K562 (cell line): ENCODE results near the gene IPO7. TPM values are rescaled to one million over a fixed set of nuclear protein-coding genes. Genes with fewer than 3 reads are reported as not detected.
A peak's percentile ranks its signal among the peaks of the same experiment; 100 is the strongest.

Experiments used
- ATAC-seq: fragments of 200-7000 bp; cut with Tn5 transposase; 3 replicates; pipeline ENCODE4 v1.9.1; 2020; ENCODE audit warnings: moderate library complexity
- BruUV-seq: library from RNA; stranded (reverse); fragments of 400-500 nt; replicated peaks from 2 replicates; lab custom pipeline; 2021; lab: Mats Ljungman, UMichigan
- CTCF ChIA-PET: fragments of 300-600 bp; formaldehyde crosslinking; extraction: SDS; loops from one replicate; lab custom pipeline; 2021; ENCODE audit warnings: low intra/inter-chr PET ratio; lab: Yijun Ruan, JAX
- POLR2A ChIA-PET: fragments of 300-600, 350-650 bp; sonication (Branson Sonifier 250); formaldehyde crosslinking; extraction: SDS; loops from one replicate; lab custom pipeline; 2021; ENCODE audit warnings: antibody characterized with exemption, inconsistent platforms; lab: Yijun Ruan, JAX
- DNase-seq, 4 experiments: peaks; one replicate each; pipeline versions ENCODE4 v3.0.0 to v3.0.0-alpha.2; 2011 to 2018; ENCODE audit warnings: low spot score in 3 of 4, mixed read lengths in 3 of 4; ENCODE audit errors: extremely low read depth in 1 of 4
- FAIRE-seq: peaks from 2 replicates; lab custom pipeline; 2011; peaks lifted over from hg19 to GRCh38; lab: Jason Lieb, UNC
- H2AFZ ChIP-seq: 2 replicates; pipeline ENCODE4 v1.6.0; 2011; ENCODE audit warnings: low read depth, low read length, control low read depth, inconsistent platforms
- H3K27ac ChIP-seq: fragments of 200-600 bp; 3 replicates; pipeline ENCODE4 v1.8.0; 2011; ENCODE audit warnings: low read depth, mild to moderate bottlenecking, control low read depth, inconsistent platforms, low read length, moderate library complexity, mixed read lengths; ENCODE audit errors: extremely low read depth
- H3K27me3 ChIP-seq, 2 experiments: fragments of 300-600 bp in 1 of 2; 2 replicates in 1 of 2; 3 replicates in 1 of 2; pipeline versions ENCODE4 v1.6.0 to v1.8.0; 2011; ENCODE audit warnings: inconsistent platforms in 2 of 2, low read length in 2 of 2, mild to moderate bottlenecking in 1 of 2, mixed read lengths in 1 of 2, moderate library complexity in 1 of 2; ENCODE audit not compliant: control insufficient read depth in 2 of 2, insufficient read depth in 2 of 2
- H3K36me3 ChIP-seq: fragments of 300-600 bp; 3 replicates; pipeline ENCODE4 v1.8.0; 2011; ENCODE audit warnings: mild to moderate bottlenecking, low read length, inconsistent platforms; ENCODE audit not compliant: control insufficient read depth, insufficient read depth
- H3K4me1 ChIP-seq, 2 experiments: fragments of 200-600 bp in 1 of 2; replicated peaks in 1 of 2; 2 replicates in 1 of 2; 3 replicates in 1 of 2; pipeline versions ENCODE4 v1.5.1 to v1.8.0; 2011; ENCODE audit warnings: inconsistent platforms in 2 of 2, low read length in 2 of 2, mild to moderate bottlenecking in 1 of 2, mixed read lengths in 1 of 2, moderate library complexity in 1 of 2; ENCODE audit not compliant: control insufficient read depth in 2 of 2, insufficient read depth in 2 of 2
- H3K4me2 ChIP-seq: 2 replicates; pipeline ENCODE4 v1.6.1; 2011; ENCODE audit warnings: low read length, control low read depth, inconsistent platforms, mixed read lengths; ENCODE audit not compliant: insufficient read depth
- H3K4me3 ChIP-seq: fragments of 200-600 bp; sonication (generic), shearing (Covaris generic); 2 replicates; pipeline ENCODE4 v1.5.1; 2016; ENCODE audit warnings: control low read depth, inconsistent platforms
- H3K79me2 ChIP-seq: fragments of 200-600 bp; 3 replicates; pipeline ENCODE4 v1.8.0; 2011; ENCODE audit warnings: low read length, inconsistent platforms; ENCODE audit not compliant: control insufficient read depth, insufficient read depth
- H3K9ac ChIP-seq, 2 experiments: 2 replicates each; pipeline versions ENCODE4 v1.6.0 to v1.6.1; 2011; ENCODE audit warnings: low read depth in 2 of 2, low read length in 2 of 2, control low read depth in 1 of 2, inconsistent platforms in 1 of 2, mild to moderate bottlenecking in 1 of 2, mixed read lengths in 1 of 2; ENCODE audit not compliant: insufficient read depth in 1 of 2
- H3K9me1 ChIP-seq: one replicate; pipeline ENCODE4 v1.6.0; 2011; ENCODE audit warnings: inconsistent platforms, mild to moderate bottlenecking, low read length, moderate library complexity; ENCODE audit not compliant: control insufficient read depth, insufficient read depth
- H3K9me3 ChIP-seq: replicated peaks from 2 replicates; pipeline ENCODE4 v1.5.1; 2011; ENCODE audit warnings: low read depth, low read length, inconsistent platforms; ENCODE audit not compliant: control insufficient read depth, insufficient read depth
- H4K20me1 ChIP-seq: replicated peaks from 2 replicates; pipeline ENCODE4 v1.6.1; 2011; ENCODE audit warnings: low read length, inconsistent platforms, mixed read lengths; ENCODE audit not compliant: control insufficient read depth, insufficient read depth
- CHD1 ChIP-seq: fragments of 200-600 bp; sonication (generic); IDR thresholded peaks from one replicate; pipeline ENCODE4 v1.6.1; 2012; ENCODE audit warnings: mild to moderate bottlenecking, moderate library complexity, low read length, inconsistent platforms
- MAFG ChIP-seq: fragments of 450-650 bp; conservative IDR thresholded peaks from 2 replicates; pipeline ENCODE4 v1.6.1; 2016; ENCODE audit warnings: missing genetic modification characterization, missing compliant biosample characterization
- POLR2G ChIP-seq: fragments of 200-400 bp; formaldehyde crosslinking; IDR thresholded peaks from 2 replicates; pipeline ENCODE4 v1.6.1; 2017; ENCODE audit warnings: low read depth, mild to moderate bottlenecking, antibody characterized with exemption, low read length, moderate library complexity
- SMARCA5 ChIP-seq: fragments of 450-650 bp; IDR thresholded peaks from 2 replicates; pipeline ENCODE4 v1.6.1; 2016
- THRAP3 ChIP-seq: fragments of 450-650 bp; IDR thresholded peaks from 2 replicates; pipeline ENCODE4 v1.6.1; 2016; ENCODE audit warnings: mild to moderate bottlenecking, inconsistent platforms, borderline replicate concordance
- ZNF384 ChIP-seq: IDR thresholded peaks from 2 replicates; pipeline ENCODE4 v1.6.1; 2012; ENCODE audit warnings: low read depth, low read length, improper control_type of control experiment
- WGBS: fragments of 100-300 bp; shearing (Covaris generic); methylation state at CpG from one replicate; pipeline ENCODE4 v1.1.6; 2016; ENCODE audit warnings: low coverage, mixed read lengths; ENCODE audit not compliant: insufficient coverage; ENCODE audit errors: missing lambda C conversion rate; 5-methylcytosine and 5-hydroxymethylcytosine counted together
- in situ Hi-C: fragments of 300-500 bp; cut with MboI; formaldehyde crosslinking; loops from 4 replicates; pipeline ENCODE4 v1.15.0; 2018; ENCODE audit warnings: inconsistent platforms, mixed read lengths
- intact Hi-C: fragments of 100-400 bp; cut with micrococcal nuclease; formaldehyde crosslinking; loops from 2 replicates; pipeline ENCODE4 v1.14.2; 2022
- polyA plus RNA-seq, 8 experiments: library from polyadenylated mRNA; depleted of rRNA in 4 of 8; stranded (reverse) in 5 of 8; unstranded in 3 of 8; fragments of >200 nt; fragmentation: Nextera tagmentation in 2 of 8; fragmentation: Illumina TruSeq in 1 of 8; extraction: Ambion mirVana in 2 of 8; extraction: Trizol in 1 of 8; gene quantifications; 2 replicates each; pipeline versions ENCODE4 v1.2.1 to v1.2.3, GENCODE V29; 2011 to 2014; ENCODE audit warnings: inconsistent platforms in 1 of 8, missing spikeins in 1 of 8
- total RNA-seq, 7 experiments: library from RNA; depleted of rRNA in 6 of 7; stranded (reverse); fragments of >200 nt in 6 of 7; fragmentation: Illumina TruSeq in 2 of 7; extraction: Trizol in 2 of 7; gene quantifications; 2 replicates each; pipeline versions ENCODE4 v1.2.1 to v1.2.3, GENCODE V29; 2011 to 2021; ENCODE audit warnings: low replicate concordance in 1 of 7
- TF ChIP-seq, protein P1 (sequence below), 2 experiments: fragments of 450-650 bp in 1 of 2; sonication (generic) in 1 of 2; formaldehyde crosslinking in 1 of 2; IDR thresholded peaks; 2 replicates each; pipeline versions ENCODE4 v1.7.1 to v1.9.0; 2016 to 2022; ENCODE audit warnings: inconsistent platforms in 1 of 2, mild to moderate bottlenecking in 1 of 2, missing genetic modification reagents in 1 of 2
- TF ChIP-seq, protein P2 (sequence below), 2 experiments: fragments of 450-650 bp; IDR thresholded peaks; 2 replicates each; pipeline ENCODE4 v1.6.1; 2018; ENCODE audit warnings: mild to moderate bottlenecking in 2 of 2, low read depth in 1 of 2; ENCODE audit not compliant: partially characterized antibody in 2 of 2

Gene IPO7
- total and polyA plus RNA-seq, 9 of the 15 experiments (the other 6 are each of a cell fraction or from before 2014, with no cell fraction given): 23.6 to 138 (median 110) TPM

DNA sequence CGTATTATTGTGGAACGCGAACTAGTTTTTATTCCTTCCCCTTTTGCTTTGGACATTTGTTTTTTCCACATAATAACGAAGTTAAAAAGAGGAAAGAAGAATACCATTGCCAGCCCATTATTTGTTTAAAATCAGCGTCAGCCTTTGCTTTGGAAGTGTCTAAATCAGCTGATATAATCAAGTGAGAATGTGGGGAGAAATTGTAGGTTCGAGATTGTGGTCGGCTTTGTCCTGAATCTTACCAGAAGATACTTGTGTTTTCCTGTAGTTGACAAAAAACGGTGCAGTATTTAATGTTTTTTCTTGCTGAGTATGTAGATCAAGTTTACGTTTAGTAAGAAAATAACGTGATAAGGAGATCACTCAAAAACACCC, 77.3 kb downstream of the IPO7 start:
- ChIA-PET CTCF (interaction anchor here (0.6 kb wide), 1 partner anchor 152 kb away, joined by 3 read pairs; no protein-coding TSS in a partner anchor), POLR2A (interaction anchor here (0.7 to 4.6 kb wide), 23 partner anchors 8 to 366 kb away, joined by 3 to 45 read pairs (median 6); partner anchors contain the start of genes DENND5A, IPO7, TMEM41B and WEE1)
- Histone ChIP-seq H3K4me2 (peak overlapping the region; percentile 74), H3K9ac (peak overlapping the region; percentile 93 to 96; a peak in 3 of 4 replicates), H3K9me3 (no peaks in the 10 kb centered on the region), H3K9me1 (no peaks in the 10 kb centered on the region), H3K27me3 (no peaks in the 10 kb centered on the region), H3K4me1 (peaks cover 13 to 15% of the 10 kb centered on the region in 2 experiments; a peak in 4 of 5 replicates), H3K79me2 (peaks cover 58% of the 10 kb centered on the region), H3K4me3 (peak overlapping the region; percentile 79), H4K20me1 (no peaks in the 10 kb centered on the region), H3K36me3 (0 out of 3 replicates have a peak, but pooled peaks cover 2% of the 10 kb centered on the region), H3K27ac (peak overlapping the region; percentile 96), H2AFZ (no peak overlapping the region)
- WGBS: 0% methylated on average over 10 of the region's 10 CpGs
- in situ Hi-C loops (no loop called here), intact Hi-C loops (loop anchor here (5.0 to 10.0 kb wide), 2 partner anchors 113 to 151 kb away; partner anchors contain the start of gene WEE1)
- TSS peak; percentile 82 for BruUV-seq
- no peak for ATAC-seq
- FAIRE-seq: no peak
- peak in 1 of 4 experiments; percentile 34 for DNase-seq
- TF ChIP-seq THRAP3 (0 out of 2 replicates have a peak, but pooled peaks have one; percentile 20), SMARCA5 (no peak), POLR2G (no peak), MAFG (tag) (peak; percentile 22; the same call in 1 of the 2 replicates), ZNF384 (no peak), CHD1 (peak; percentile 83)
- TF ChIP-seq, protein P1, sequence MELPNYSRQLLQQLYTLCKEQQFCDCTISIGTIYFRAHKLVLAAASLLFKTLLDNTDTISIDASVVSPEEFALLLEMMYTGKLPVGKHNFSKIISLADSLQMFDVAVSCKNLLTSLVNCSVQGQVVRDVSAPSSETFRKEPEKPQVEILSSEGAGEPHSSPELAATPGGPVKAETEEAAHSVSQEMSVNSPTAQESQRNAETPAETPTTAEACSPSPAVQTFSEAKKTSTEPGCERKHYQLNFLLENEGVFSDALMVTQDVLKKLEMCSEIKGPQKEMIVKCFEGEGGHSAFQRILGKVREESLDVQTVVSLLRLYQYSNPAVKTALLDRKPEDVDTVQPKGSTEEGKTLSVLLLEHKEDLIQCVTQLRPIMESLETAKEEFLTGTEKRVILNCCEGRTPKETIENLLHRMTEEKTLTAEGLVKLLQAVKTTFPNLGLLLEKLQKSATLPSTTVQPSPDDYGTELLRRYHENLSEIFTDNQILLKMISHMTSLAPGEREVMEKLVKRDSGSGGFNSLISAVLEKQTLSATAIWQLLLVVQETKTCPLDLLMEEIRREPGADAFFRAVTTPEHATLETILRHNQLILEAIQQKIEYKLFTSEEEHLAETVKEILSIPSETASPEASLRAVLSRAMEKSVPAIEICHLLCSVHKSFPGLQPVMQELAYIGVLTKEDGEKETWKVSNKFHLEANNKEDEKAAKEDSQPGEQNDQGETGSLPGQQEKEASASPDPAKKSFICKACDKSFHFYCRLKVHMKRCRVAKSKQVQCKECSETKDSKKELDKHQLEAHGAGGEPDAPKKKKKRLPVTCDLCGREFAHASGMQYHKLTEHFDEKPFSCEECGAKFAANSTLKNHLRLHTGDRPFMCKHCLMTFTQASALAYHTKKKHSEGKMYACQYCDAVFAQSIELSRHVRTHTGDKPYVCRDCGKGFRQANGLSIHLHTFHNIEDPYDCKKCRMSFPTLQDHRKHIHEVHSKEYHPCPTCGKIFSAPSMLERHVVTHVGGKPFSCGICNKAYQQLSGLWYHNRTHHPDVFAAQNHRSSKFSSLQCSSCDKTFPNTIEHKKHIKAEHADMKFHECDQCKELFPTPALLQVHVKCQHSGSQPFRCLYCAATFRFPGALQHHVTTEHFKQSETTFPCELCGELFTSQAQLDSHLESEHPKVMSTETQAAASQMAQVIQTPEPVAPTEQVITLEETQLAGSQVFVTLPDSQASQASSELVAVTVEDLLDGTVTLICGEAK (IDR thresholded peaks at IDR 0.05): 0 out of 2 replicates have a peak, but pooled peaks have one; percentile 50
- TF ChIP-seq, protein P1 (CRISPR knock-in tag; IDR thresholded peaks at IDR 0.05): no peak
- TF ChIP-seq, protein P2, sequence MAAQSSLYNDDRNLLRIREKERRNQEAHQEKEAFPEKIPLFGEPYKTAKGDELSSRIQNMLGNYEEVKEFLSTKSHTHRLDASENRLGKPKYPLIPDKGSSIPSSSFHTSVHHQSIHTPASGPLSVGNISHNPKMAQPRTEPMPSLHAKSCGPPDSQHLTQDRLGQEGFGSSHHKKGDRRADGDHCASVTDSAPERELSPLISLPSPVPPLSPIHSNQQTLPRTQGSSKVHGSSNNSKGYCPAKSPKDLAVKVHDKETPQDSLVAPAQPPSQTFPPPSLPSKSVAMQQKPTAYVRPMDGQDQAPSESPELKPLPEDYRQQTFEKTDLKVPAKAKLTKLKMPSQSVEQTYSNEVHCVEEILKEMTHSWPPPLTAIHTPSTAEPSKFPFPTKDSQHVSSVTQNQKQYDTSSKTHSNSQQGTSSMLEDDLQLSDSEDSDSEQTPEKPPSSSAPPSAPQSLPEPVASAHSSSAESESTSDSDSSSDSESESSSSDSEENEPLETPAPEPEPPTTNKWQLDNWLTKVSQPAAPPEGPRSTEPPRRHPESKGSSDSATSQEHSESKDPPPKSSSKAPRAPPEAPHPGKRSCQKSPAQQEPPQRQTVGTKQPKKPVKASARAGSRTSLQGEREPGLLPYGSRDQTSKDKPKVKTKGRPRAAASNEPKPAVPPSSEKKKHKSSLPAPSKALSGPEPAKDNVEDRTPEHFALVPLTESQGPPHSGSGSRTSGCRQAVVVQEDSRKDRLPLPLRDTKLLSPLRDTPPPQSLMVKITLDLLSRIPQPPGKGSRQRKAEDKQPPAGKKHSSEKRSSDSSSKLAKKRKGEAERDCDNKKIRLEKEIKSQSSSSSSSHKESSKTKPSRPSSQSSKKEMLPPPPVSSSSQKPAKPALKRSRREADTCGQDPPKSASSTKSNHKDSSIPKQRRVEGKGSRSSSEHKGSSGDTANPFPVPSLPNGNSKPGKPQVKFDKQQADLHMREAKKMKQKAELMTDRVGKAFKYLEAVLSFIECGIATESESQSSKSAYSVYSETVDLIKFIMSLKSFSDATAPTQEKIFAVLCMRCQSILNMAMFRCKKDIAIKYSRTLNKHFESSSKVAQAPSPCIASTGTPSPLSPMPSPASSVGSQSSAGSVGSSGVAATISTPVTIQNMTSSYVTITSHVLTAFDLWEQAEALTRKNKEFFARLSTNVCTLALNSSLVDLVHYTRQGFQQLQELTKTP (IDR thresholded peaks at IDR 0.05; ENCODE audit: low read depth in 1 of 2, partially characterized antibody in 2 of 2): peak; percentile 14 to 55
